NCI-H748 (cell line): ENCODE measurements around the gene SPRED1.
"Not testable (repeated sequence)": the region's sequence is repeated elsewhere in the genome, so short reads cannot be mapped to it uniquely, and the experiment has no call there.

ENCODE experiments used
- DNase-seq: peaks from one replicate; lab custom pipeline; 2025; ENCODE audit not compliant: unreplicated experiment; lab: John Stamatoyannopoulos, UW

Gene SPRED1

DNA sequence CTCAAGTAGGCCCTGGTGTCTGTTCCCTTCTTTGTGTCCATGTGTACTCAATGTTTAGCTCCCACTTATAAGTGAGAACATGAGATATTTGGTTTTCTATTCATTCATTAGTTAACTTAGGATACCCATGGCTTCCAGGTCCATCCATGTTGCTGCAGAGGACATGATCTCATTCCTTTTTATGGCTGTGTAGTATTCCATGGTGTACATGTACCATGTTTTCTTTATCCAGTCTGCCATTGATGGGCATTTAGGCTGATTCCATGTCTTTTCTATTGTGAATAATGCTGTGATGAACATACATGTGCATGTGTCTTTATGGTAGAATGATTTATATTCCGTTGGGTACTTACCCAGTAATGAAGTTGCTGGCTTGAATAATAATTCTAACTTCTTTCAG lies 24.6 kb downstream of the SPRED1 start:
- DNase-seq = not testable (repeated sequence)

DNA sequence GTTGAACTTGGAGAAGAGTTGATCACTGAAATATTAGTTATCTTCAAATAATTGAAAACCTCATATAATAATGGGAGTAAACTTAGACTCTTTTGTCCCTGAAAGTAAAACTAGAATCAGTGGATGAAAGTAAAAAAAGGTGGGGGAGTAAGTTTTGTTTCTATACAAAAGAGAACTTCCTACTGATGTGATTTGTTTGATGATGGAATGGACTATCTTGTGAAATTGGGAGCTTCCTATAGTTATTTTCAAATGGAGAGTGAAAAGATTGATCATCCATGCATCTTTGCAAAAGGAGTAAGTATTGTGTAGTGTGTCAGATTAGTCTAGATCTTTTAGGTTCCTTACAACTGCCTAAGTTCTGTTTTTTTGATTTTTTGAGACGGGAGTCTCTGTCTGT lies 28.4 kb downstream of the SPRED1 start:
- DNase-seq = no peak

DNA sequence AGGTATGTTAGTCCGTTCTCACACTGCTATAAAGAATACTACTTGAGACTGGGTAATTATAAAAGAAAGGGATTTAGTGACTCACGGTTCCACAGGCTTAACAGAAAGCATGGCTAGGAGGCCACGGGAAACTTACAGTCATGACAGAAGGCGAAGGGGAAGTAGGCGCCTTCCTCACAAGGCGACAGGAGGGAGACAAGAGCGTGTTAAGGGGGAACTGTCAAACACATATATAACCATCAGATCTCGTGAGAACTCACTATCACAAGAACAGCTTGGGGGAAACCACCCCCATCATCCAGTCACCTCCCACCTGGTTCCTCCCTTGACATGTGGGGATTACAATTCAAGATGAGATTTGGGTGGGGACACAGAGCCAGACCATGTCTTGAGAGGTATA lies 30.4 kb downstream of the SPRED1 start:
- no peak for DNase-seq

DNA sequence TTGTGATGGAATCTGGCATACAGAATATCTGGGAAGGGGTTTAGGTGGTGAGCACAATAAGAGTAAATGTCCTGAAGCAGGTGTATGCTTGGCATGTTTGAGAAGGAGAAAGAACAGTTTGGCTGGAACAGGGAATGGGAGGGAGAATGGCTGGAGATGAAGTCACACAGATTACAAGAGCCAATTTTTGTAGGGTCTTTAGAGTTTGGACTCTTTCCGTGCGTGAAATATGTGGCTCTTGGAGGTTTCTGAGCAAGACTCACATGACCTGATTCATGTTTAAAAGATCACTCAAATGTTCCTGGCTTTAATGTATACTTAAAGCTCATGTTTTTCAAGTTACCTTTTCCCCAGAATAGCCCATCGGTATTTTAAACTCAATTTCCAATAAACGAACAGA lies 32.8 kb downstream of the SPRED1 start:
- no peak for DNase-seq

DNA sequence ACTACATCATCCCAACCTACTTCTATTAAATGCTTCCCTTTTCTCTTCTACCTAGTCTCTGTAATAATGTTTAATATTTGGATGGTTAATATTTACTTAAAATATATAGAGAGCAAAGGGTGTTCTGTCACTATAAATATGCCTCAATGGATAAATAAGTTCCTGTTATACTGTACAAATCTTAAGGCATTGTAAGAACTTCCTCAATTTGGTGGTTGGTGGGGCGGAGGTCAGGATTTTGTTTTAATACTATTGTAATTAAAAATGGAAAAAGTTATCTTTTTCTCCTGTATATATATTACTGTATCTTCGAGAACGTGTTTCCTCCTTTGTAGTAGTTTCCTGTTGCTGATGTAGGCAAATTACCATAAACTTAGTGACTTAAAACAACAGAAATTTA lies 41.5 kb downstream of the SPRED1 start:
- no peak for DNase-seq

DNA sequence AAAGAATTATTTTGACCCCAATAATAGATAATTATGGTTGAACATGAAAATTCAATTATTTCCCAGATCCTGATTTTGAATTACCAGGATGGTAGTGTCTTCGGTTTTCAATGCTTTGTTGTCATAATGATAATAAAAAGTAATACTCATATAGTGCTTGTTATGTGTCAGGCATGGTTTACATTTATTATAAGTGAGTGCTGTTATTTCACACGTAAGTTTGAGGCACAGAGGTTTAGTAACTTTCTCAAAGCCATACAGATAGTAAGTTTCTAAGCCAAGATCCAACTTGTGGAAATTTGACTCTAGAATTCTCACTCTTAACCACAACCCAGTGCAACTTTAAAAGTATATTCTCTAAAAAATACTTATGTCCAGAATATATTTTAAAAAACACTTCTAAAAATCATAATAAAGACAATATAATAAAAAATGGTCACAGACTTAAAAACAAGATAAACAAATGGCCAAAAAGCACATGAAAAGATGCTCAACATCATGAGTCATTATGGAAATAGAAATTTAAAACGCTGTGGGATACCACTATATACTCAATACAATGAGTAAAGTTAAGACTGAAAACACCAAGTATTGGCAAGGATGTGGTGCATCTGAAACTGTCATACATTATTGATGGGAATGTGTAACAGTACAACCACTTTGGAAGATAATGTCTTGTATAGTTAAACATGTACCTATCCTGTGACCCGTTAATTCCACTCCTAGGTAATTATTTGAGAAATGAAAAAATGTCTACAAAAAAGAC lies 45.2 kb downstream of the SPRED1 start:
- no peak for DNase-seq

DNA sequence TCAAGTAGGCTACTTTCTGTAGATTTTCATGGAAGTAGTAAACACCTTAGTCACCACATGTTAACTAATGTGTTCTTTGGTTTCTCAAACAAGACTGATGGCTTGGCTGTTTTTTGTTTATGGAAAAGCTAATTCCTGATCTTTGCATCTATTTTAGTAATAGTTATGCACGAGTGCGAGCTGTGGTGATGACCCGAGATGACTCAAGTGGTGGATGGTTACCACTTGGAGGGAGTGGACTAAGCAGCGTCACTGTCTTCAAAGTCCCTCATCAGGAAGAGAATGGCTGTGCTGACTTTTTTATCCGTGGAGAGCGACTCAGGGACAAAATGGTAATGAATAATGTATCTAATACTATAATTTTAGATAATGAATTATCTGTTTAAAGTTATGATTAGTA lies 46.6 kb downstream of the SPRED1 start:
- DNase-seq = no peak

DNA sequence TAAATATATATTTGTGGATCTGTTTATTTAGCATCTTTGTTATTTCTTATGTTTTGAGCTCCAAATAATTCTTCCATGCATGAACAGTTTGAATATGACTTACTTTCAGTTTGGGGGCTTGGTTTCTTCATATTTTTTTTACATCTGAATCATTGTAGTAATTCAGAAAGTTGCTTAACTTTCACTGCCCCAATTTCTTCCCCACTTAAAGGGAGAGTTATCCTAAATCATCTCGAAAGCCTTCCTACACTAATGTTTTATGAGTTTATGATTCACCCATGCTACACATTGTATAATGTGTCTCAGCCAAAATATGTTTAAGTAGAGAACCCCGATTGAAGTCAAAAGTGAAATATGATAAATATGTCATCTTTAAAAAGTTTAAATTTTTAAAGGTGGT lies 47.8 kb downstream of the SPRED1 start:
- DNase-seq = no peak

DNA sequence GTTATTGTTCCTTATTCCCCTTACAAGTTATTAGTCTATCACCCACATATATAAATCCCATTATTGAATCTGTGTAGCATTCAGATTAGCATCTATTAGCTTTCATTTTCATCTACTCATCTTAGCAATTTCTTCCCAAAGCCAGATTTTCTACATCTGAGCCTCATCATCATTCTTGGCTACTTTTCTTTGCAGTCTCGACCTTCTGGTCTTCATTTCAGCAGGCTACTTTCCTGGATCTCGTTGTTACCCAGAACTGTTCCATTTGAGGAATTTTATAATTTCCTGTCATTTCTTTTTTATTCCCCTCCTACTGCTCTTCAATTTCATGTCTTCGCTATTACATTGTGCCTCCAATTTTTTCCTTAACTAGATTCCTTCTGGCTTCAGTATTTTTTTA lies 51.8 kb downstream of the SPRED1 start:
- no peak for DNase-seq

DNA sequence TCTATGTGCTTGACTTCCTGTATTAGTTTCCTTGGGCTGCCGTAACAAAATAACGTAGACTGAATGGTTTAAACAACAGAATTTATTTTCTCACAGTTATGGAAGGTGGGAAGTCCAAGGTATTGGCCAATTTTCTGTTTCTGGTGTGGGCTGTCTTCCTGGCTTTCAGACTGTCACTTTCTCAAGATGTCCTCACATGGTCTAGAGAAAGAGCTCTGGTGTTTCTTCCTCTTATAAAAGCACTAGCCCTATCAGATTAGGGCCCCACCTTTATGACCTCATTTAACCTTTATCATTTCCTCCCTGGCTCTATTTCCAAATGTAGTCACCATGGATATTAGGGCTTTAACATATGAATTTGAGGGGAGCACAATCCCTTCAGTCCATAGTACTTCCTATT lies 54.6 kb downstream of the SPRED1 start:
- DNase-seq = no peak

DNA sequence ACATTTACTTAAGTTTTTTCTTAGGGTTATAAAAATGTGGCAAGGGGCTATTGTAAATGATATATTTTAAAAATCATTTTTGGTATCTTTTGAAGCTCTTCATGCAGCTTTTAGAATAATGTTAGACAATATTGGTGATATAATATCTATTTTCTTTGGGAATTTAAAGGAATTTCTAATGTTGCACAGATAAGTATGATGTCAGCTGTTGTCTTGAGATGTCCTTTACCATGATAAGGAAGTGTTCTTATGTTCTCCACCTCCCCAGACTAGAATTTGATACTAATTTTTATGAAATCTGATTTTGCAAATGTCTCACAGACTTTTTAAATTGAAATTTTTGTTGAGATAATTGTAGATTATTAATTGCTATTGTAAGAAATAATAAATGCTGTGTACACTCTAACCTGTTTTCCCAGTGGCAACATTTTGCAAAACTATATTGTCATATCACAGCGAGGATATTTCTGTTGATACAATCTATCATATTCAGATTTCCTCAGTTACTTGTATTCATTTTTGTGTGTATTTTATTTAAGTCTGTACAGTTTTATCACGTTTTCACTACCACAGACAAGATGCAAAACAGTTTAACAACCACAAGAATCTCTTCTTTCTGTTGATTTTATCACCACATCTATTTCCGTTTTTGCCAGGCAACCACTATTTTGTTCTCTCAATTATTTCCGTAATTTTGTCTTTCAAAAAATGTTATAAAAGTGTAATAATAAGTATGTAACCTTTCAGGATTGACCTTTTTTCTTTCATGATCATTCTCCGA lies 55.4 kb downstream of the SPRED1 start:
- no peak for DNase-seq

DNA sequence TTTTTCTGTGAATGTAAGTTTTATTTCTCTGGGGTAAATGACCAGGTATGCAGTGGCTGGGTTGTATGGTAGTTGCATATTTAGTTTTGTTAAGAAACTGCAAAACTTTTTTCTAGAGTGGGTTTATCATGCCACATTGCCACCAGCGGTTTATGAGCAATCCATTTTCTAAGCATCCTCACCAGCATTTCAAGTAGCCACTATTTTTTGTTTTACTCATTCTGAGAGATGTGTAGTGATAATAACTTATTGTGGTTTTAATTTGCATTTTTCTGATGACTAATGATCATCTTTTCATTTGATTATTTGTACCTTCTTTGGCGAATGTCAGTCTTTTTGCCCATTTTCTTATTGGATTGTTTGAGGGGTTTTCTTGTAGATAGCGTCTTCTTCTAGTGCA lies 56.2 kb downstream of the SPRED1 start:
- no peak for DNase-seq

DNA sequence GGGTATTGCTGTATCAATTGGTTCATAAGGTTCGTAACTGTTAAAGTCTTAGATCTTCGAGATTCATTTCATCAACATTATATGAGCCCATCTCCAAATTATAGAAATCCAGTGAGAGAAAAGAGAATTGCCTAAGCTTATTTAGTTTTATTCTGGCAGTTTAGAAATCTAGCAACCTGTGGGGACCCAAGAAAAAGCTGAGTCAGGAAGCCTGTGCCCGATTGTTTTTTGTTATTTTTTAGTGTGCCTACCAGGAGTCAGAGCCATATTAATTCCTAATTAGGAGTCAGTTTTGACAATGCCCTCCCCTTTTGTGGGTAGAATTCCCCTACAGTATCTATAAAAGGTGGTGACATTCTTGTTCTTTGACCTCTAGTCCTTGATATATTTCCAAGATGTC lies 59.6 kb downstream of the SPRED1 start:
- no peak for DNase-seq

DNA sequence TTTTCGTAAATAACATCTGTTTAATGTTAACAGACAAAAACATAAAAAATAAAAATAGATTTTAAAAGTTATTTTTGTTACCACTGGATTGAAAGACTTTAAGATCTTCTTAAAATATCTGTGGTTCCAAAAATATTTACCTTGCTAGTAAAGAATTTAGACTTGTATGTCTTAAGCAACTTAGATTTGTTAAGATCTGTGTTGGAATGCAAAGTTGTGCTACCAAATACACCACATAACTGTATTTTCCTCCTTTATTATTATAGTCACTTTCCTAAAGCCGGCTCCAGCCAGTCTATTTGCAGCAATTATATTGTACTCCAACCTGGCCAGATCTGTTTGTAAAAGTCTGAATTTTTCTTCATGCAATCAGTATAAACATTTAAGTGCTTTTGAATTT lies 63.7 kb downstream of the SPRED1 start:
- no peak for DNase-seq

DNA sequence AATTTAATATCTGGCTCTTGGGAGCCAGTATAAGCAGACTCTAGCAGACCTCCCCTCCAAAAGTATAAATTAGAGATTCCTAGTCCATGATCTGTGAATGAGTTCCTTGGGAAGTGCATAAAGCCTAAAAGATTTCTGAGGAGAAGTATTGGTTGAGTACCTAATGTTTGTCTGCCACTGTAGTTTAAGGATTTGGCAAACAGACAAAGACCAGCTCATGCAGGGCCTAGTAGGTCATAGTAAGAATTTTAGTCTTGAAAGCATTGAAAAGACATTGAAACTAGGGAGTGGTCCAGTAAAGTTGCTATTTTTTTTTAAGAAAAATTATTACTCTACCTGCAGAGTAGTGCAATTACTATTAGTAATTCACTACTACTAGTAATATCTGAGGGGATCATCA lies 67.5 kb downstream of the SPRED1 start:
- DNase-seq = no peak

DNA sequence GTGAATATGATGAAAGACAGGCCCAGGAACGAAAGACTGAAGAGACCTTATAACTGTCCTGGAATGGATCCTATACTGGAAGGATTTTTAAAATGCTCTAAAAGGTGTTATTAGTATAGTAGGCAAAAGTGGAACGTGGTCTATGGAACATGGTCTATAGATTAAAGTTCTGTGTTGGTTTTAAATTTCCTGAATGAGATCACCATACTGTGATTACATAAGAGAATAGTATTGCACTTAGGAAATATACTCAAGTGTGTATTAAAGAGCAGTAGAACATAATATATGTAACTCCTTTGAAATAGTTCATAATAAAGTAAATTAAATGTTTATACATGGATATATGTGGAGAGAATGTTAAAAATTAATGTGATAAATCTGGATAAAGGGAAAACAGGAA lies 68.2 kb downstream of the SPRED1 start:
- no peak for DNase-seq

DNA sequence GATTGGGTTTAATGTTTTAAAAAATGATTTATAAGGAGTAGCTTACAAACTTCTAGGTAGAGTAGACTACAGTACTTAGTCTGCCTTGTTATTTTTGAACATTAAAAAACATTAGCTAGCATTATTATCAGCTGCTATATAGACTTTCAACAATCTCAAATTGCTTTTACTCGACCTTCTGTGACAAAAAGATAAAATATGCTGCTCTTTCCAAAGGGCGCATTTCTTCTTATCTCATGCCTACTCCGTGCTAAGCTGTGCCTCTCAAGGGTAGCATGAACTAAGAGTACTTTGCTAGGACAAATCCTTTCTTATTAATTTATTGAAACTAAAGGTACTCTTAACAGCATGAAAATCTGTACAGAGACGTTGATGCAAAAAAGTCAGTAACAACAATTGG lies 71.3 kb downstream of the SPRED1 start:
- DNase-seq = no peak

DNA sequence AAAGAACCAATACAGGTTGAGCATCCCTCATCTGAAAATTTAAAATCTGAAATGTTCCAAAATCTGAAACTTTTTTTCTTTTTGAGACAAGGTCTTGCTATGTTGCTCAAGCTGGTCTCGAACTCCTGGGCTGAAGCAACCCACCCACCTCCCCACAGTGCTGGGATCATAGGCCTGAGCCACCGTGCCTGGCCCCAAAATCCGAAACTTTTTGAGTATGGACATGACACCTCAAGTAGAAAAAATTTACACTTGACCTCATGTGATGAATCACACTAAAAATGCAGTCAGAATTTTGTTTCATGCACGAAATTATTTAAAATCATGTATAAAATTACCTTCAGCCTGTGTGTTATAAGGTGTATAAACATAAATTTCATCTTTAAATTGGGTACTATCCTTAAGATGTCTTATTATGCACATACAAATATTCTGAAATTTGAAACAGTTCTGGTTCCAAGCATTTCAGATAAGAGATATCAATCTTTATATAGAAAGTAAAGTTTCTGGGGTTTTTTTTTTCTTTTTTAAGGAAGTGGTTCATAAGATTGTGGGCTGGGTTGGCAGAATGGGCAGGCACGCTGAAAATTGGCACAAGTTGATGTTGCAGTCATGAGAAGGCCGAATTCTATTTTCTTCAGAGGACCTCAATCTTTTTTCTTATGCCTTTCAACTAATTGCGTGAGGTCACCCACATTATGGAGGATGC lies 72.5 kb downstream of the SPRED1 start:
- no peak for DNase-seq

DNA sequence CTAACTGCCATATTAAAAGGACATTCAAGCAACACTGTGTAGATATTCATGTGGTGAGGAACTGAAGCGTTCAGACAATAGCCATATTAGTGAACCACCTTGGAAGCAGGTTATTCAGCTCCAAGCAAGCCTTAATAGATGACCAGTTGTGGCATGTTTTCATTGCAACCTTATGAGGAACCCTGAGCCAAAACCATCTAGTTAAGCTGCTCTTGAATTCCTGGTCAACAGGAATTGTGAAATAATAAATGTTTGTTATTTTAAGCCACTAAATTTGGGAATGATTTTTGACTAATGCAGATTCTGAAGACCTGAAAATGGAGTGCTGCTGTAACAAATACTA lies 73.0 kb downstream of the SPRED1 start:
- no peak for DNase-seq

DNA sequence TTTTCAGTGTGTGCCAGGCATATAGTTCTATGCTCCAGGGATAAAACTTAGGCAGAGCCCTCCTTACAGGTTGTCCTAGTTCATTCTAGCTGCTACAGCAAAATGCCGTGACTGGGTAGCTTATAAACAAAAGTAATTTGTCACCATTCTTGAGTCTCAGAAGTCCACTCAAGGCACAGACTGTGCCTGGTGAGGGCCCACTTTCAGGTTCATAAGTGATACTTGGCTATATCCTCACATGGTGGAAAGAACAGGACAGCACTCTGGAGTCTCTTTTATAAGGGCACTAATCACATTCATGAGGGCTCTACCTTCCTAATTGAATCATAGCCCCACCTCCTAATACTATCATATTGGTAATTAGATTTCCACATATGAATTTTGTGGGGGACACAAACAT lies 80.1 kb downstream of the SPRED1 start:
- DNase-seq = no peak

DNA sequence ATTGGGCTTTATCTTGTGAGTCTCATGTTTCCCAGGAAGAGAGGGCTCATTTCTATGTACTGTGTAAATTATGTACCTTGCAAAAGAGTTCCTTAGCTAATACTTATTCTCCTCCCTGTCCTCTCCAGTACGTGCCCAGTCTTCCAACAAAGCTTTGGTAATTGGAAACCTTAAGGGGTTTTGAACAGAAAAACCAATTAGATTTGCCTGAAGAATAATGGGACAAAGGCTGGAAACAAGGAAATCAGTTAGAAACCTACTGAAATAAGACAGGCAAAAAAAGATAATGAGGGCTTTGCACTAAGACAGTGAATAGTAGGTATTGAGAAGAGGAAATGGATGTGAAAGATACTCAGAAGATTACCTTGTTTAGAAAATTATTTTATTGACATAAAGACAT lies 82.5 kb downstream of the SPRED1 start:
- no peak for DNase-seq

DNA sequence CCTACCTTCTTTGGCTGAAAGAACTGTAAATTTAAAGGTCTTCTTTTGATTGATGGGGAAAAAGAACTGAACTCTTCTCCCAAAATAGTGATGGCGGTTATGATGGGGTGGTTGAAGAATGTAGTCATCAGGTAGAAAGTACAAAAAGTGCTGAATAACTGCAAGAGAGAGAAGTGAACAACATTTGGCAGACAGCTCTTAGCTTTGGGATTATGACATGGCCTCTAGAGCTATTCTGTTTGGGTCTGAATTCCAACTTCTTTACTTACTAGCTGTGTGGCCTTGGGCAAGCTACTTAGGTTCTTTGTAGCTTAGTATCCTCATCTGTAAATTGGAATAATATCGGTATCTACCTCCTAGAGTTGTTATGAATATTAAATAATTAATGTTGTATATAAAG lies 91.7 kb downstream of the SPRED1 start:
- DNase-seq = no peak
